D341Med (cell line): ENCODE measurements around the gene SMIM9.
"Not testable (repeated sequence)": the region's sequence is repeated elsewhere in the genome, so short reads cannot be mapped to it uniquely, and the experiment has no call there.

Experiments
- DNase-seq: peaks from one replicate; pipeline ENCODE4 v3.0.0; 2012; ENCODE audit warnings: low spot score

Gene SMIM9

GRCh38 chrX:154834562-154834961 is at the start of gene SMIM9:
TSS of gene SMIM9 (minus strand) at chrX:154834662. CDS start at chrX:154830856, 3,806 bp downstream.
- no peak for DNase-seq

DNA sequence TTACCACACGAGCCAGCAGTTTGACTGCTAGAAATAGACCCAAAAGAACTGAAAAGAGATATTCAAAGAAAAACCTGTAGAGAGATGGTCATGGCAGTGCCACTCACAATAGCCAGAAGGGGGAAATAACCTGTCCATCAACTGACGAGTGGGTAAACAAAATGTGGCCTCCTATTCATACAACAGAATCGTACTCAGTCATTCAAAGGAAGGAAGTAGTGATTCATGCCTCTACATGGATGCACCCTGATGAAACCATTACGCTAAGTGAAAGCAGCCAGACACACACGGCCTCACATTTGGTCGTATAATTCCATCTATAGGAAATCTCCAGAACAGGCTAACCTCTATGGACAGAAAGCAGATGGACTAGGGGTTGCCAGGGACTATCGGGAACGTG is 49.6 kb upstream of the SMIM9 start:
- DNase-seq: not testable (repeated sequence)

DNA sequence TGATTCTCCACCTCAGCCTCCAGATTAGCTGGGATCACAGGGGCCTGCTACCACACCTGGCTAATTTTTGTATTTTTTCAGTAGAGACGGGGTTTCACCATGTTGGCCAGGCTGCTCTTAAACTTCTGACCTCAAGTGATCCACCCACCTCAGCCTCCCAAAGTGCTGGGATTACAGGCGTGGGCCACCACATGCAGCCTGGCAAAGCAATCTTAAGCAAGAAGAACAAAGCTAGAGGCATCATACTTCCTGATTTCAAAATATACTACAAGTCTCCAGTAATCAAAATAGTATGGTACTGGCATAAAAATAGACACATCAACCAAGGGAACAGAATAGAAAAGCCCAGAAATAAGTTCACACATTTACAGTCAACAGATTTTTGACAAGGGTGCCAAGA is 38.9 kb upstream of the SMIM9 start:
- no peak for DNase-seq

DNA sequence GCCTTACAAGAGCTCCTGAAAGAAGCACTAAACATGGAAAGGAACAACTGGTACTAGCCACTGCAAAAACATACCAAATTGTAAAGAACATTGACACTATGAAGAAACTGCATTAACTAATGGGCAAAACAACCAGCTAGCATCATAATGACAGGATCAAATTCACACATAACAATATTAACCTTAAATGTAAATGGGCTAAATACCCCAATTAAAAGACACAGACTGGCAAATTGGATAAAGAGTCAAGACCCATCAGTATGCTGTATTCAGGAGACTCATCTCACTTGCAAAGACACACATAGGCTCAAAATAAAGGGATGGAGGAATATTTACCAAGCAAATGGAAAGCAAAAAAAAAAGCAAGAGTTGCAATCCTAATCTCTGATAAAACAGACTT is 34.1 kb upstream of the SMIM9 start:
- DNase-seq: not testable (repeated sequence)

DNA sequence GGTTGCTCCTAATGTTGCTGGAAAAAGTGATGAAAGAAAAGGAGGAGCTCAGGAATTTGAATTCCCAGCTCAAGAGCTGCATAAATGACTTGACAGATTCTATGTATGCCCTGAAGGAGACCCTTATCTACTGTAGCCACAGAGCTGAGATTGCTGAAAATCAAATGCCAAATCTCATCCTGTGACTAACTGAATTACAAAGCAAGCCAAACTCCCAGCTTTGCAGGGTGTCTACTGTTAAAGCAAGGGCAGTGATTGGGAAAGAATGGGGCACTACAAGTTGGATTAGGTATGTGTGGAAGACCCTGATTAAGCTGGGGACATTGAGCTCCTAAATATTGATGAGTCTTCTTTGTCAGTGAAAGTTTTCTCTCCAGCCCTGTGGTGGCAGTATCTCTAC is 20.8 kb upstream of the SMIM9 start:
- DNase-seq: no peak

GRCh38 chrX:154850957-154851611 is 16.6 kb upstream of the SMIM9 start:
- DNase-seq: no peak

- DNase-seq: peak; percentile 46
These were observed 6.4 kb upstream of the SMIM9 start for GRCh38 chrX:154840856-154841255.

GRCh38 chrX:154836163-154836562 is 1.7 kb upstream of the SMIM9 start:
- no peak for DNase-seq

- no peak for DNase-seq
These were observed 652 bp downstream of the SMIM9 start for GRCh38 chrX:154833746-154834274.

- no peak for DNase-seq
These were observed 4.5 kb downstream of the SMIM9 start for GRCh38 chrX:154829926-154830442.

- no peak for DNase-seq
These were observed 5.3 kb downstream of the SMIM9 start for GRCh38 chrX:154829134-154829533.

DNA sequence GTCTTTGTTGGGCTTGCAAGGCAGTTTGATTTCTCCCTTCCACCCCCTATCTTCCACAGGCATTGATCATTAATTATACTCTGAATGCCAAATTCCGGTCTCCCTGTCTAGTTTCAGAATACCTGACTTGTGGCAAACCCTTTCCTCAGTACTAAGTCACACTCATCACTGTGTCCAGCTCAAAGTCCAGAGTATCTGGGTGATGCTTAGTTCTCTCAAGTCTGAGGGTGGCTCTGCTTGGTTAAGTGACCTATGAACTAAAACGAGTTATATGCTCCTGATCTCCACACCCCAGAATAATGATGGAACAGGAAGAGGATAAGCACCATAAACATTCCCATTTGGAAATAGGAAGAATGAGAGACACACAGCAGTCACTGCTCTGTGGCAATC is 6.5 kb downstream of the SMIM9 start:
- DNase-seq: no peak

DNA sequence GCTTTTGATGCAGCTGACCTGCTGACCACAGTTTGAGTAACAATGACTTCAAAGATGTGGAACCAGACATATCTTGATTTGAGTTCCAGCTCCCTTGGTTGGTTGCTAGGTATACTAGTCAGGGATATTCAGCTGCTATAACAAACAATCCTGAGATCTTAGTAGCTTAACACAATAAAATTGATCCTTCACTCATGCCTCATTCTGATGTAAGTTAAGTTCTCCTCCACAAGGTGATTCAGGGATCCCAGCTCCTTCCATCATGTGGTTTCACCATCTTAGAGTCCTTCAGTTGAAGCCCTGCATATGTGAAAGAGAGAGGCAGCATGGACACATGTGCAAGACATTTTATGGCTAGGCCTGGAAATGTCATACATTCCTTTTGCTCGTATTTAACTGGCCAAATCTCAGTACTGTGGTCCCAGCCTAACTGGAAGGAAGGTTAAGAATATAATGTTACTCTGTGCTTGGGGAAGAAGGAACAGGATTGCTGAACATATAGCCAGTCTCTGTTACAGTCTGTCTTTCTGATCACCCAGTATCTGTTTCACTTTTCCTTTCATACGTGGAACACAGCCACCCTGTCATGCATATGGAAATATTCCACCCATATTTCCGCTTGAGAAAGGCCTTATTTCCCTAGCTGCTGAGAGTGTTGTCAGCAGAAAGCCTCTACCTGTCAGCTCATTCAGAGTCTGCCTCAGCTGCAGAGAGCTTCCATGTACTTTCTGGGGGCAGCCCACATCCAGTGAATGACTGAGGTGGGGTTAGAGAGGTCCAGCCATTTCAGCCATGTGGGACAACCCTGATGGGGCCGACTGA is 7.1 kb downstream of the SMIM9 start:
- no peak for DNase-seq

DNA sequence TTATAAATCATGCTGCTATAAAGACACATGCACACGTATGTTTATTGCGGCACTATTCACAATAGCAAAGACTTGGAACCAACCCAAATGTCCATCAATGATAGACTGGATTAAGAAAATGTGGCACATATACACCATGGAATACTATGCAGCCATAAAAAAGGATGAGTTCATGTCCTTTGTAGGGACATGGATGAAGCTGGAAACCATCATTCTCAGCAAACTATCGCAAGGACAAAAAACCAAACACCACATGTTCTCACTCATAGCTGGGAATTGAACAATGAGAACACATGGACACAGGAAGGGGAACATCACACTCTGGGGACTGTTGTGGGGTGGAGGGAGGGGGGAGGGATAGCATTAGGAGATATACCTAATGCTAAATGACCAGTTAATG is 8.9 kb downstream of the SMIM9 start:
- not testable (repeated sequence) for DNase-seq

GRCh38 chrX:154824638-154825037 is 9.8 kb downstream of the SMIM9 start:
- DNase-seq: no peak

DNA sequence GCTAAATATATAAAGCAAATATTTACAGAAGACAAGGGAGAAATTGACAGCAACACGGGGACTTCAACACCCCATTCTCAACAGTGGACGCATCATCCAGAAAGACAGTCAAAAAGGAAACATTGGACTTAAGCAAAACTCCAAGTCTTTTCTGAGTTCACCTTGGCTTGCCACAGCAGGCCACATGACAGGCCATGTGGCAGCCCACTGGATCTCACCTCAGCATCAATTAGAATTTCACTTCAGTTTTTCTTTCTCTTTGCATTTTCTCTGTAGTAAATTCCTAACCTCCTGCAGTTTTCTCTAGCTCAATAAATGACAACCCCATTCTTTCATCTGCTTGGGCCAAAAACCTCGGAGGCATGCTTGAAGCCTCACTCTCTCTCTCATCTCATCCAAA is 12.4 kb downstream of the SMIM9 start:
- DNase-seq: no peak

GRCh38 chrX:154821523-154821922 is 12.9 kb downstream of the SMIM9 start:
- DNase-seq: no peak

- DNase-seq: no peak
These were observed 14.6 kb downstream of the SMIM9 start for GRCh38 chrX:154819771-154820341.

- no peak for DNase-seq
These were observed 15.3 kb downstream of the SMIM9 start for GRCh38 chrX:154818916-154819770.

DNA sequence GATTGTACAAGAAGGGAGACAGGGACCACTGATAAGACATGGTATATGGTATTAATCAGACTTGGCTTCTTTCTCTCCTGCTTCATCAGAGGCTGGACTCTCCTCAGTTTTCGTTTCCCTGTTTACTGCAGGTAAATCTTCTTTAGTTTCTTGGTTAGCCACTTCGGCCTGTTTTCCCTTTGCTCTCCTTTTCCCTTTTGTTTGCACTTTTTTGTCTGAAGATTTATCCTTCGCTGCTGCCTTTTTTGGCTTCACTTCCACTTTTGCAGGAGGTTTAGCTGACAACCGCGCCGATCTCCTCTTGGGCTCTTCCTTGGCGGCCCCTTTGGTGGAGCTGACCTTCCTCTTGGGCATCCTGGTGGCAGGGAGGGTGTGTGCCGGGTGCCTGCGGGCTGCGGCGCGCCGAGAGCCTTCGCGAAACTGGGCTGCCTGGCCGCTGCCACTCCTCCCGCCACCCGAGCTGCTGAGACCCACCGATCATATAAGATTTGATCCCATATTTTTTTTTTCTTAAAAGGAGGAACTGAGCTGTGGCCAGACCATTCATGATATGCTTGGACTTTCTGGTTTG is 17.3 kb downstream of the SMIM9 start:
- not testable (repeated sequence) for DNase-seq

DNA sequence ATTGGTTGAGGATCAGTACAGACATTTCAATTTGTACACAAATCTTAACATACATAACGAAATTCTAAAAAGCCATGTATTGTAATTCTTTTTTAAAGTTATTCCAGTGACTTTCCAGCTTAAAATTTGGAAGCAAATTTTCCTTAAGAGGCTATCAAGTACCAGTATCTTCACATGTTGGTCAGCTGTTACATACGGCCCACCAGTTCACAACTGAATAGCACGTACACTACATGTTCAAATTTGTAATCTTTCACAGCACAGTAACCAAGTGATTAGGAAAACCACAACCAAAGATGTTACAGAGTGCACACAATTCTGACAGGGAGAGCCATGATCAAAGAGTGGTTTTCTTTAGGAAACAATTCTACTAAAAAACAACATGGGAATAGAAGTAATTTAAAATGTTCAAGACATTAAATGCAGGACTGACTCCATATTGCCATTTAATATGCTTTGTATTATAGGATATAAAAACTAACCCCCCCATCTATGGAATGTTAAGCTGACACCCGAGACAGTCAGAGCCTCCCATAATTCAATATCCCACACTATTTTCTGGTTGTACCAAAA is 18.1 kb downstream of the SMIM9 start:
- not testable (repeated sequence) for DNase-seq
